Measurements from ENCODE around the gene PON3. TPM values are rescaled to one million over a fixed set of nuclear protein-coding genes. Genes with fewer than 3 reads are reported as not detected.
A peak's percentile ranks its signal among the peaks of the same experiment; 100 is the strongest.

The PON3 gene
- total and polyA plus RNA-seq, 2 experiments from 2014 or later: 0.45 TPM; not detected in 1

DNA sequence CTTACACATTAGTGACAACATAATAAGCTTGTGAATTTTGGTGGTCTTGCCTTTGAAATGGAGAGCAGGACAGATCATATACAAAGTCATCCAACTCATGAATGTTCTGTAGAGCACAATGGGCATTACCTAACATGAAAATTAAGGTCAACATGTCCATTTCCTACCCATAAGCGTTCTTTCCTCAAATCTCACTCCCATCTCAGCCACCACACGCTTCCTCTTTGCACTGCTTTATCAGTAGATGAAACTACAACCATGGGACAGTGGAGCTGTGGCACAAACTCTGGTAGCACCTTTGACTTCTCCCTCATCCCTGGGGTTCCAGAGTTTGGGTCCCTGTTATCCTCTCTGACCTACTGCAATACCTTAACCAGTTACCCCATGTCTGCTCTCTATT is 36.4 kb upstream of the PON3 start:
- 79% methylated on average over 2 of the region's 2 CpGs for WGBS (ENCODE audit: low lambda C conversion rate, missing lambda C conversion rate)
- Histone ChIP-seq H3K4me2 (peak overlapping the region; percentile 76), H3K9me3 (ENCODE audit: low read depth) (no peaks in the 10 kb centered on the region), H3K27ac (no peak overlapping the region), H3K4me3 (no peak overlapping the region), H2AFZ (no peak overlapping the region), H3K36me3 (replicated peaks; ENCODE audit: insufficient read depth, low read depth) (no peaks in the 10 kb centered on the region), H3K79me2 (peaks cover 57% of the 10 kb centered on the region), H3K9me2 (replicated peaks; ENCODE audit: insufficient read depth) (no peaks in the 10 kb centered on the region), H3K4me1 (ENCODE audit: insufficient read depth) (peaks cover 37% of the 10 kb centered on the region), H3K27me3 (no peaks in the 10 kb centered on the region), H4K20me1 (ENCODE audit: insufficient read depth, poor library complexity, severe bottlenecking) (no peaks in the 10 kb centered on the region)
- no peak for DNase-seq (ENCODE audit: low spot score)
- TF ChIP-seq, protein P1, sequence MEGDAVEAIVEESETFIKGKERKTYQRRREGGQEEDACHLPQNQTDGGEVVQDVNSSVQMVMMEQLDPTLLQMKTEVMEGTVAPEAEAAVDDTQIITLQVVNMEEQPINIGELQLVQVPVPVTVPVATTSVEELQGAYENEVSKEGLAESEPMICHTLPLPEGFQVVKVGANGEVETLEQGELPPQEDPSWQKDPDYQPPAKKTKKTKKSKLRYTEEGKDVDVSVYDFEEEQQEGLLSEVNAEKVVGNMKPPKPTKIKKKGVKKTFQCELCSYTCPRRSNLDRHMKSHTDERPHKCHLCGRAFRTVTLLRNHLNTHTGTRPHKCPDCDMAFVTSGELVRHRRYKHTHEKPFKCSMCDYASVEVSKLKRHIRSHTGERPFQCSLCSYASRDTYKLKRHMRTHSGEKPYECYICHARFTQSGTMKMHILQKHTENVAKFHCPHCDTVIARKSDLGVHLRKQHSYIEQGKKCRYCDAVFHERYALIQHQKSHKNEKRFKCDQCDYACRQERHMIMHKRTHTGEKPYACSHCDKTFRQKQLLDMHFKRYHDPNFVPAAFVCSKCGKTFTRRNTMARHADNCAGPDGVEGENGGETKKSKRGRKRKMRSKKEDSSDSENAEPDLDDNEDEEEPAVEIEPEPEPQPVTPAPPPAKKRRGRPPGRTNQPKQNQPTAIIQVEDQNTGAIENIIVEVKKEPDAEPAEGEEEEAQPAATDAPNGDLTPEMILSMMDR (IDR thresholded peaks at IDR 0.05; ENCODE audit: poor library complexity): no peak
- TF ChIP-seq EZH2 (IDR thresholded peaks at IDR 0.05; ENCODE audit: borderline replicate concordance) (no peak), EZH2phosphoT487 (IDR thresholded peaks at IDR 0.05; ENCODE audit: low read depth, severe bottlenecking, unreplicated experiment) (no peak)

- TF ChIP-seq, protein P1 (IDR thresholded peaks at IDR 0.05; ENCODE audit: poor library complexity): no peak
- no peak for TF ChIP-seq EZH2phosphoT487 (IDR thresholded peaks at IDR 0.05; ENCODE audit: low read depth, severe bottlenecking, unreplicated experiment)
- WGBS (ENCODE audit: low lambda C conversion rate, missing lambda C conversion rate): 59% methylated on average over 2 of the region's 2 CpGs
- Histone ChIP-seq H3K4me3 (no peak overlapping the region), H4K20me1 (ENCODE audit: insufficient read depth, poor library complexity, severe bottlenecking) (no peaks in the 10 kb centered on the region), H2AFZ (no peak overlapping the region), H3K4me1 (ENCODE audit: insufficient read depth) (peaks cover 39% of the 10 kb centered on the region), H3K36me3 (replicated peaks; ENCODE audit: insufficient read depth, low read depth) (no peaks in the 10 kb centered on the region), H3K79me2 (peaks cover 75% of the 10 kb centered on the region), H3K4me2 (peak overlapping the region; percentile 76), H3K9me2 (replicated peaks; ENCODE audit: insufficient read depth) (no peaks in the 10 kb centered on the region), H3K9me3 (ENCODE audit: low read depth) (no peaks in the 10 kb centered on the region), H3K27me3 (no peaks in the 10 kb centered on the region), H3K27ac (peak overlapping the region; percentile 82)
- DNase-seq (ENCODE audit: low spot score): peak; percentile 81
These were observed 34.7 kb upstream of the PON3 start for GRCh38 chr7:95430864-95431263.

DNA sequence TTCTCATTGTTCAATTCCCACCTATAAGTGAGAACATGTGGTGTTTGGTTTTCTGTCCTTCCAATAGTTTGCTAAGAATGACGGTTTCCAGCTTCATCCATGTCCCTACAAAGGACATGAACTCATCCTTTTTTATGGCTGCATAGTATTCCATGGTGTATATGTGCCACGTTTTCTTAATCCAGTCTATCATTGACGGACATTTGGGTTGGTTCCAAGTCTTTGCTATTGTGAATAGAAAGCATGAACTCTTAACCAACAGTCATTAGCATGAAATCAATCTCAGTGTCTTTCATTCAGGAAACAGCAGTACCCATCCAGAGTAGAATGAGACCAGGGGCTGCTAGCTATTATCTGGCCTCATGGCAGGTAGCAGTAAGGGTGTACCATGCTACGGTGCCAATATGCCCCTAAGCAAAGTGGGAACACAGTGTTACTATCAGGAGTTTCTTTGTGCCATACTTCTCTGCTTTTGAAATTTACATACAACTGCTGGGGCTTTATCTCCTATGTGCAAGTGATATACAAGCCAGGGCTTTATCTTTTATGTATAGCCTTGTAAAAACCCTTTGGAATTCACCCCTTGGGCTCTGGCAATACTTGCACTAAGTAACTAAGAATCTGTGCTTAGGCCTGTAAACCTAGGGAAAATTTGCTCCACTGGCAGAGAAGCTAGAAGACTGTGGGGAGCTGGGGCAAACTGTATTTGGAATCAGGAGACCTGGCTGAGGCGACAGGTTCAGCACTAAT is 33.2 kb upstream of the PON3 start:
- Histone ChIP-seq H3K79me2 (peaks cover 89% of the 10 kb centered on the region), H3K4me3 (no peak overlapping the region), H3K27me3 (no peaks in the 10 kb centered on the region), H3K4me1 (ENCODE audit: insufficient read depth) (peaks cover 32% of the 10 kb centered on the region), H4K20me1 (ENCODE audit: insufficient read depth, poor library complexity, severe bottlenecking) (no peaks in the 10 kb centered on the region), H3K27ac (peak overlapping the region; percentile 82), H2AFZ (no peak overlapping the region), H3K36me3 (replicated peaks; ENCODE audit: insufficient read depth, low read depth) (no peaks in the 10 kb centered on the region), H3K4me2 (no peak overlapping the region), H3K9me3 (ENCODE audit: low read depth) (no peaks in the 10 kb centered on the region), H3K9me2 (replicated peaks; ENCODE audit: insufficient read depth) (no peaks in the 10 kb centered on the region)
- peak; percentile 11 for DNase-seq (ENCODE audit: low spot score)
- 71% methylated on average over 5 of the region's 5 CpGs for WGBS (ENCODE audit: low lambda C conversion rate, missing lambda C conversion rate)
- TF ChIP-seq, protein P1 (IDR thresholded peaks at IDR 0.05; ENCODE audit: poor library complexity): no peak
- TF ChIP-seq EZH2 (IDR thresholded peaks at IDR 0.05; ENCODE audit: borderline replicate concordance) (no peak), EZH2phosphoT487 (IDR thresholded peaks at IDR 0.05; ENCODE audit: low read depth, severe bottlenecking, unreplicated experiment) (no peak)
